ENCODE results near the gene SCARB1. TPM values are rescaled to one million over a fixed set of nuclear protein-coding genes. Genes with fewer than 3 reads are reported as not detected.

The SCARB1 gene
- polyA plus RNA-seq, 6 donors from 2014 or later, result 4.1 to 20.8 (median 12.1) TPM

DNA sequence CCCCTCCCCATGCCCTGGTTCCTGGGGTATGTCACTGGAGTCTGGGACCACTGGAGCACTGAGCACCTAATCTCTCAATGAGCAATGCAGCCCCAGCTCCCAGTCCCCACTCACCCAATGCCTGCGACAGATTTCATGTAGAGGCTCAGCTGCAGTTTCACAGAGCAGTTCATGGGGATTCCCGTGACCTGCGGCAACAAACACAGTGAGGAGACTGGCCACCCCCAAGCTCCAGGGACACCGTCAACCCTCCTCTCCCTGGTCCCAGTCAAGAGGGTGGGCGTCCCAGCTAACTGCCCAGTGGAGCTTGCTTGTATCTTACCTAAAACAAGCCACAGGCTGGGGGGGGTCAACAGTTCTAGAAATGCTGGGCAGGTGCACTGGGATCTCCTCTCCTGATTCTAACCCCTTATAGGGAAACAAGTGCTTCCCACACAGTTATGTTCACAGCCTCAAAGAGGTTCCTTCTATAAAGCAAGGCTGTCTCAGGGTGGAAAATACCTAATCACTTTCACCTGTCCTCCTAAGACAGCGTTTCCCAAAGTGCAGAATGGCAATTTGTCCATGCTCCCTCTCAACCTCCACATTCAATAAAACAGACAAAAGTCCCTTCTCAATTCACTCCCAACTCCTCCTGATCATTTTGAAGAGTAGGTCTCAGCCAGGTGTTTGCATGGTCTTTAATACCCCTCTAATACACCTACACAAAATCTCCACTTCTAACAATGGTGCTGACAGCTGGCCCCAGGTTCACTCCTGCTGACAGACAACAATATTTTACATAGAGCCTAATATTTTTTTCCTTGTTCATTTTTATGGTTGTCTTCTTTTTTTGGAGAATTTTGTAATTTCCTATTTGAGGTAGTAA is 68.3 kb downstream of the SCARB1 start:
- Mint-ChIP-seq H3K27me3 (no peaks in the 10 kb centered on the region), H3K4me3 (peak overlapping the region in 6 of 8 donors; percentile 15 to 51 (median 22)), H3K27ac (peak overlapping the region in 3 of 6 donors; percentile 82 to 93 (median 85)), H3K9me3 (peaks cover 7 to 18% (median 9%) of the 10 kb centered on the region in 7 donors), H3K36me3 (peaks cover 4 to 30% of the 10 kb centered on the region in 2 donors), H3K4me1 (peaks cover 22 to 46% (median 44%) of the 10 kb centered on the region in 3 donors)
- no peak for DNase-seq
- no peak for ATAC-seq (ENCODE audit: low read depth in 2 of 2)

DNA sequence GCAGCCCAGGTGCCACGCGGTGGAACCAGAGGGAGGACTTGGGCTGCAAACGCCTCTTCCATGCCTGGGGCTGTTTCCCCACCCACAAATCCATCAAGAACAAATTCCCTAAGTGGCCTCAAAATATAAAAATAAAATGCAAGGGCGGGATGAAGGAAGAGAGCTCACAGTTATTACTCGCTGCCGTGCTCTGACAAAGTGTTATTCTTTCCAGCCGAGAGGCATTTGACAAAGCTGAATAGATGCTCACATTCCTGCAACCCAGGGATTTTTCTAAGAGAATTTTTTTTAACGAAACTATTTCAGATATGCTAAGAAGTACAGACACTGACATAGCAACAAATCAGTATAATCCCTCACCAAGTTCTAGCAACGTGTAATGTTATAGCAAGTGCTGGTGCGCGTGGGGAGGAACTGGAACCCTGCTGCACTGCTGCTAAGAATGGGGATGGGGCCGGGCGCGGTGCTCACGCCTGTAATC is 70.7 kb downstream of the SCARB1 start:
- H3K27ac Mint-ChIP-seq, result no peak overlapping the region
- peaks cover 7 to 18% (median 9%) of the 10 kb centered on the region in 7 donors for H3K9me3 Mint-ChIP-seq
- peaks cover 4 to 35% of the 10 kb centered on the region in 2 donors for H3K36me3 Mint-ChIP-seq
- H3K27me3 Mint-ChIP-seq, result no peaks in the 10 kb centered on the region
- H3K4me1 Mint-ChIP-seq, result peaks cover 22 to 44% (median 43%) of the 10 kb centered on the region in 3 donors
- peak overlapping the region in 5 of 8 donors; percentile 19 to 65 (median 53) for H3K4me3 Mint-ChIP-seq
- DNase-seq (no peak), ATAC-seq (ENCODE audit: low read depth in 2 of 2) (no peak)

DNA sequence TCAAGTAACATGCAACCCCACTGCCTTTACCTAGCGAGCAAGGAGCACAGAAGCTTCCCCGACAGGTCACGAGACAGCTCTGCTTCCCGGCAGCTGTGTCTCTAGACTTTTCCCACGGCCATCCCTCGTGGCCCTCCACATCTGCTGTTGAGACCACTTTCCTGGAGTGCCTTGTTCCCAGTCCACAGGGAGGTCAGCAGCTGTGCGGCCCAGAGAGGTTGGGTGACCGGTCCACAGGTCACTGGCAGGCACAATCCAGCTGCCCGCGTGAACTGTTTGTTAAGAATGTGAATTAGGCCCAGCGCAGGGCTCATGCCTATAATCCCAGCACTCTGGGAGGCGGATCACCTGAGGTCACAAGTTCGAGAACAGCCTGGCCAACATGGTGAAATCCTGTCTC is 71.5 kb downstream of the SCARB1 start:
- ATAC-seq (ENCODE audit: low read depth in 2 of 2) (no peak), DNase-seq (no peak)
- H3K9me3 Mint-ChIP-seq, result peaks cover 7 to 18% (median 9%) of the 10 kb centered on the region in 7 donors
- H3K27ac Mint-ChIP-seq, result no peak overlapping the region
- no peaks in the 10 kb centered on the region for H3K27me3 Mint-ChIP-seq
- peaks cover 17 to 40% (median 39%) of the 10 kb centered on the region in 3 donors for H3K4me1 Mint-ChIP-seq
- peaks cover 4 to 32% of the 10 kb centered on the region in 2 donors for H3K36me3 Mint-ChIP-seq
- H3K4me3 Mint-ChIP-seq, result no peak overlapping the region

DNA sequence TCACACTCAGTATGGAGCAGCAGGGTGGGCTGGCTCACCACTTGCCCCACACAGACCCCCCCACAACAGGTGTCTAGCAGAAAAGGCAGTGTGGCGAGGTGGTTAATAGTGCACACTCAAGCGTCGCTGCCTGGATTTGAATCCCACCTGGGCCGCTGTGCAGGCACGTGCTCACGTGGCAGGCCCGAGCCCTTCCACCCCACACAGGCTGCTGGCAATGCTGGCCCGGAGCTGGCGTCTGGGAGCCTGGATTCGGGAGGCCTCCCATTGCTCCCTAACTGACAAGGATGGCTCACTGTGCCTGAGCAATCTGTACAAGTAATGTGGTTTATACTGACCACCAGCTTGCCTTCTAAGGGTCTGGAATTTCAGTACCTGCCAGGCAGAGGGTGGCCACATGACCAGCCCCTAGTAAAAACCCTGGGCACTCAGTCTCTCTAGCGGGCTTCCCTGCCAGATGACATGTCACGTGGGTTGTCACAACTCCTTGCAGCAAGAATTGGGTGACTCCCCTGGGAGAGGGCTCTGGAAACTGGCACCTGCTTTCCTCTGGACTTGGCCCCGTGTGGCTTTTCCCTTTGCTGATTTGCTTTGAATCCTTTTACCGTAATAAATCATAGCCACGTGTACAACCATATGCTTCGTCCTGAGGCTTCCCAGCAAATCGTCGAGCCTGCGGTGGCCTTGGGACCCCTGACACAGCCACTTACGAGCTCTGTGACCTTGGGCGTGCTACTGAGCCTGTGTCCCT is 72.8 kb downstream of the SCARB1 start:
- Mint-ChIP-seq H3K36me3 (peaks cover 4 to 35% of the 10 kb centered on the region in 2 donors), H3K4me3 (no peak overlapping the region)

DNA sequence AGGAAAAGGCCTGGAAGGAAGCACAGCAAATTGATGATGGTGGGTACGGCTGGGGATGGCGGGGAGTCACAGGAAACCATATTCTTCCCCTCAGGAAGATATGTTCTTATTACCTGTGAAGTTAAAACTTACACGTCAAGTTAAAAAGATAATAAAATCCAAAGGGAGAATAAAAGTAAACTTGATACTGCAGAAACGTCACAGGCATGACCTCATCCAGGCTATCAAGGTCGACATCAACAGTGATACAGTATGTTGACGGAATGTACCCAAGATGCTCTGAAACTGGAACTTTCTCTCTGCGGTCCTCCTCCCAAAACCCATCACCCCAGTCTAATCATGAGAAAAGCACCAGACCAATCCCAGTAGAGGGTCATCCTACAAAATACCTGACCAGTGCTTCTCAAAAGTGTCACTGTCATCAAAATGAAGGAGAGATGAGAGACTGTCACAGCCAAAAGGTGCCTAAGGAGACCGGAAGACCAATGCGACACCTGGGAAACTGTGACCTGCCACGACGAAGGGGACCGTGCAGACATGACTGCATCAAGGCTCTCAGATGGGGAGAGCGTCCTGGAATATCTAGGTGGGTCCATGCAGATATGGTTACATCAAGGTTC is 74.6 kb downstream of the SCARB1 start:
- Mint-ChIP-seq H3K27me3 (no peaks in the 10 kb centered on the region), H3K4me3 (no peak overlapping the region), H3K27ac (no peak overlapping the region), H3K9me3 (peaks cover 2 to 9% (median 6%) of the 10 kb centered on the region in 7 donors), H3K4me1 (peaks cover 7 to 24% (median 21%) of the 10 kb centered on the region in 3 donors), H3K36me3 (peaks cover 2 to 24% of the 10 kb centered on the region in 2 donors)
- no peak for ATAC-seq (ENCODE audit: low read depth in 2 of 2)
- DNase-seq, result no peak

More for the DNA sequence above, 72.8 kb downstream of the SCARB1 start:
- H3K27ac Mint-ChIP-seq, result no peak overlapping the region
- H3K4me1 Mint-ChIP-seq, result peaks cover 11 to 27% (median 27%) of the 10 kb centered on the region in 3 donors
- ATAC-seq (ENCODE audit: low read depth in 2 of 2), result no peak
- no peaks in the 10 kb centered on the region for H3K27me3 Mint-ChIP-seq
- DNase-seq, result no peak
- peaks cover 7 to 18% (median 9%) of the 10 kb centered on the region in 7 donors for H3K9me3 Mint-ChIP-seq

DNA sequence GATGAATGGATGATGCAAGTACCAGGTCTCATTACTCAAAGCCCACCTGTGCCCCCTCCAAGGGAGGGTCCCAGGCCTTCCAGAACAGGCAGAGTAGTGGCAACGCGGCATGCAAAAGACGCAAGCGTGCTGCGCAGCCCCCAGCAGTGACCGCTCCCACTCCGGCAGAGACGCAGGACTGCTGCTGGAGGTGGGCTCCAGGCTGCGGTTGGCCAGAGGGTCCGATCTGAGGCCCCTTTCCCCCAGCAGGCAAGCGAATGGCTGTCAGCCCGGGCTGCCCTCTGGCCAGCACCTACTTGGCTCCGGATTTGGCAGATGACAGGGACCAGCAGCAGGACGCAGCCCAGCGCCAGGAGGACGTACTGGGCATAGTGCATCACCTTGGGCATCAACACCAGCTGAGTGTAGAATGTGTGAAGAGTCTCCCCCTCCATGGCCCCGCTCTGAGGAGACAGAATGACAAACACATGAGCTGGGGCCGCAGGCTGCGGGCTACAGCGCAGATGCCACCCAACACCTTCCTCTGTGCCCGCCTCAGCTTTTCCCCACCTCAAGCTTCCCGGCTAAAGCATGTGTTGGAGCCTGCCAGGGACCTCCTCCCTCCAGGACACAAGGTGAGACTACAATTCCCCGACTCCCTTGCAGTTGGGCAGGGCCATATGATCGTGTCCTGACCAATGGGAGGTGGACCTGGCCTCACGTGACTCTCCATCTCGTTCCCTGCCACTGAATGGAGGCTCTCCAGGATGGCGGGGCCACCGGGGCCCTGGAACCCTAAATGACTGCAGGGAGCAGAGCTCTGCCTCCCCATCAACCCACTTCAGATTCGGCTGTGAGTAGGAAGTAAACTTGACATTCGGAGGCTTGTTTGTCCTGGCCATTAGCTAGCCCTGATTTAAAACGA is 77.4 kb downstream of the SCARB1 start:
- DNase-seq (no peak), ATAC-seq (ENCODE audit: low read depth in 2 of 2) (no peak)
- peaks cover 8 to 32% (median 20%) of the 10 kb centered on the region in 3 donors for H3K4me1 Mint-ChIP-seq
- no peak overlapping the region for H3K27ac Mint-ChIP-seq
- no peaks in the 10 kb centered on the region for H3K9me3 Mint-ChIP-seq
- no peak overlapping the region for H3K4me3 Mint-ChIP-seq
- H3K27me3 Mint-ChIP-seq, result no peaks in the 10 kb centered on the region
- peaks cover 4 to 19% of the 10 kb centered on the region in 2 donors for H3K36me3 Mint-ChIP-seq

DNA sequence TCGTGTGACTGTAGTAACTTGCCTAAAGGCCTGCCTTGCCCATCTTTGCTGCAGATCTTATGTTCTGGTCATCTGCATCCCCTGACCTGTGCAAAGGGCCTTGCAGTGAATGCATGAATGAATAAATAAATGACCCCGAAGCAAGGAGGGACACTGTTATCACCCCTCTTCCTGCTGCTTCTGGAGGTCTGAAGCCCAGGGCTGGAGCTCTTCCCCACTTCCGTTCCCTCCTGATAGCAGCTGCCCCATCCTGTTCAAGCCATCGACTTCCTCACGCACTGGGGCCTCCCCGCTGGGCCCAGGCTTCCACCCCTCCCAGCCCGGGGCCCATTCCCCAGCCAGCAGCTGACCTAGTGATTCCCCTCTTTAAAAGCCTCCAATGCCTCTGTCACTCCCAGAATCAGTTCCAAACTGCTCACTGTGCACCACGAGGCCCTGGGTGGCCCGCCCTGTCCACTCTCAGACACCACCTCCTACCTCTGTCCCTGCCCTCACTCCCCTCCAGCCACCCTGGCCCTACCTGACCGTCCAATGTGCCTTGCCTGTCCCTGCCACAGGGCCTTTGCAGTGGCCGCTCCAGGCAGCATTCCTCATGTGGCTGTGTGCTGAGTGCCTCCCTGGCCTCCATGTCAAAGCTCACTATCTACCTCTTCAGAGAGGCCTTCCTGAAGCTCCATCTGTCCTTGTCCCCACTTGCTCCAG is 78.6 kb downstream of the SCARB1 start:
- no peaks in the 10 kb centered on the region for H3K27me3 Mint-ChIP-seq
- peaks cover 4 to 19% of the 10 kb centered on the region in 2 donors for H3K36me3 Mint-ChIP-seq
- peak overlapping the region in 3 of 6 donors; percentile 9 to 91 (median 62) for H3K27ac Mint-ChIP-seq
- no peak for ATAC-seq (ENCODE audit: low read depth in 2 of 2)
- H3K4me3 Mint-ChIP-seq, result peak overlapping the region in 4 of 8 donors; percentile 29 to 57 (median 37)
- no peak for DNase-seq
- H3K4me1 Mint-ChIP-seq, result peaks cover 8 to 39% (median 29%) of the 10 kb centered on the region in 3 donors
- no peaks in the 10 kb centered on the region for H3K9me3 Mint-ChIP-seq

DNA sequence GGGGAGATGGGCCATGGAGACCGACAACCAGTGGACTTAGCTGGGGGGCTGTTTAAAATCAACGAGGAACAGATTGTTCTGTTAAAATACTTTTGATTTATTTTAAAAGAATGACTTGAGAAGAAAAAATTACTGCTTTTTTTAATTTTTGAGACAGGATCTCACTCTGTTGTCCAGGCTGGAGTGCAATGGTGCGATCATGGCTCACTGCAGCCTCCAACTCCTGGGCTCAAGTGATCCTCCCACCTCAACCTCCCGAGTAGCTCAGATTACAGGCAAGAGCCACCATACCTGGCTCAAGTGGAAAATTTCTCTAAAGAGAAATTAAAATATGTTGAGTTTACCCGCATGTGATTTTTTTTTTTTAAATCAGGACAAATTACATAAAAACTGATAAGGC is 80.6 kb downstream of the SCARB1 start:
- H3K4me3 Mint-ChIP-seq, result peak overlapping the region in 1 of 8 donors; percentile 36
- no peaks in the 10 kb centered on the region for H3K27me3 Mint-ChIP-seq
- no peaks in the 10 kb centered on the region for H3K9me3 Mint-ChIP-seq
- no peak for ATAC-seq (ENCODE audit: low read depth in 2 of 2)
- no peak for DNase-seq
- H3K27ac Mint-ChIP-seq, result peak overlapping the region in 4 of 6 donors; percentile 33 to 72 (median 36)
- H3K36me3 Mint-ChIP-seq, result peaks cover 4 to 7% of the 10 kb centered on the region in 2 donors
- H3K4me1 Mint-ChIP-seq, result peaks cover 11 to 52% (median 43%) of the 10 kb centered on the region in 3 donors

DNA sequence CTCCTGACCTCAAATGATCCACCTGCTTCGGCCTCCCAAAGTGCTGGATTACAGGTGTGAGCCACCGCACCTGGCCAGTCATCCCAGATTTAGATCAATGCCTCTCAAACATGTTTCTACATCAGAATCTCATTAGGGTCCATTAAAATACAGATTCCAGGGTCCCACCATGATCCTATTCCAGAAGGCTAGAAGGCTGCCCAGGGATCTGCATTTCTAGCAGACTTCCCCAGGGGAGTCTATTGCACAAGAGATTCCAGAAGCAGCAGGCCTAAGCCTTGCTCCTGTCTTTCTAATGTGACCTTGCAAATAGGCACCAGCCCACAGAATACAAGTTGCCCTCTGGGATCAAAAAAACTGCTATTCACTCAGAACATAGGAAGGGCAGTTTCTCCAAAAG is 81.5 kb downstream of the SCARB1 start:
- ATAC-seq (ENCODE audit: low read depth in 2 of 2) (no peak), DNase-seq (no peak)
- H3K4me3 Mint-ChIP-seq, result peak overlapping the region in 1 of 8 donors; percentile 57
- H3K4me1 Mint-ChIP-seq, result peaks cover 11 to 52% (median 43%) of the 10 kb centered on the region in 3 donors
- no peak overlapping the region for H3K27ac Mint-ChIP-seq
- no peaks in the 10 kb centered on the region for H3K9me3 Mint-ChIP-seq
- no peaks in the 10 kb centered on the region for H3K27me3 Mint-ChIP-seq
- H3K36me3 Mint-ChIP-seq, result peaks cover 3 to 4% of the 10 kb centered on the region in 2 donors

DNA sequence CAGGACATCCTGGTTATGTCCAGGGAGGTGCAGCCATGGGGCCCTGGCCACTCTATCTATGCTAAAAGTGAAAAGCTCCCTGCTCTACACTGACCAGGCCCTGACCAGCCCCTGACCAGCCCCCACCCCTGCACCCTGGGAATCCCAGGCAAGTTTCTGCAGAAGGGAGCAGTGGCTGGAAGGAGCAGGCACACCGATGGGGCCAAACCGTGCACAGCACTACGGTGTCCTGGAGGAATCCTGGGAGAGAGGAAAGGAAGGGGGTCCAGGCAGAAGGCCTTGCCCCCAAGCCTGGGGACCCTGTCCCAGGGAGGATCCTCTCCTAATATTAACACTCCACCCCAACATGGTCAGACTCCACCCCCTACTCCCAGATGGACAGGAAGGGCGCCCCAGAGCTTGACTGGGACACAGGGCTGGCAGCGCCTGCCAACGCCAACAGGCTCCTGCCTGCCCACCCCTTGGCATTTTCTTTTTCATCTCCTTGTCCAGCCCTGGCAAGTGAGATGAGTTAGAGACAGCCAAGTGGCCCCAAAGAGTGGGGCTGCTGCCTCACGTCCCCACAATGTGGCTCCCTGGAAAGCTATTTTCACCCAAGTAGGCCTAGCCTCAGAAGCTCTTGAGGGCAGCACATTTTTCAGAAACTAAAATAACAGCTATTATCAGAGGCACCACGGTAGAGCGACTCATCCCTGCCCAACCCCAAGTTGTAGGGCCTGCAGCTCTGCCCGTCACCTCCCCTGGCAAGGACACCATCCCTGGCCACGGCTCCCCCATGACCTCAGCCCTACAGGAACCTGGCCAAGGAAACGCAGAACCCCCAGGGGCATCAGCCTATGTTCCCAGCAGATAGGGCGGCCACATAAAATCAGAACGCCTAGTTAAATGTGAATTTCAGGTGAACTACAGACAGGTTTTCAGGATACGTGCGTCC is 82.6 kb downstream of the SCARB1 start:
- DNase-seq (no peak), ATAC-seq (ENCODE audit: low read depth in 2 of 2) (no peak)
- Mint-ChIP-seq H3K4me1 (peaks cover 11 to 52% (median 43%) of the 10 kb centered on the region in 3 donors), H3K27ac (peak overlapping the region in 3 of 6 donors; percentile 20 to 71 (median 39)), H3K9me3 (no peaks in the 10 kb centered on the region), H3K36me3 (peaks cover 0 to 4% of the 10 kb centered on the region in 2 donors), H3K27me3 (no peaks in the 10 kb centered on the region), H3K4me3 (peak overlapping the region in 2 of 8 donors; percentile 33 to 52)

DNA sequence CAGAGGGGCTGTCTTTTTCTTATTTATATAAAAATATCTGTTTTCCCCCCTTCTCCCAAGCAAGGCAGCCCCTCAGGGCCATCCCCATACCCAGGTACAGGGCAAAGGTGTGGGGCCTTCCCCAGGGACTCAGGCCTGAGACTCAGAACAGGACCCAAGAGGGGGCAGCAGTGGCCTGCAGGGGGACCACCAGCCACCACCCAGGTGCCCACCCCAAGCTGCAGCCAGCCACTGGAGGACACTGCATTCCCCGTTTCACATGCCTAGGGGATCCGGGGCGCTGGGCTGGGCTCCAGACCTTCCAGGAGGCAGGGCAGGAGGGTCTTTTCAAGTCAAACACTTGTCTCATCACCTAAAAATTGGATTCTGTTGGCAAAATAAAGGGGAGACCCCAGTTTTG is 83.3 kb downstream of the SCARB1 start:
- H3K27ac Mint-ChIP-seq, result no peak overlapping the region
- peaks cover 11 to 53% (median 45%) of the 10 kb centered on the region in 3 donors for H3K4me1 Mint-ChIP-seq
- no peak for ATAC-seq (ENCODE audit: low read depth in 2 of 2)
- no peaks in the 10 kb centered on the region for H3K27me3 Mint-ChIP-seq
- no peaks in the 10 kb centered on the region for H3K9me3 Mint-ChIP-seq
- peaks cover 0 to 4% of the 10 kb centered on the region in 2 donors for H3K36me3 Mint-ChIP-seq
- H3K4me3 Mint-ChIP-seq, result no peak overlapping the region
- no peak for DNase-seq

Measured in naive B cell (primary cell).